ENCODE measurements around the gene CDCA7.
"Not testable (repeated sequence)": the region's sequence is repeated elsewhere in the genome, so short reads cannot be mapped to it uniquely, and the experiment has no call there.

Gene CDCA7

DNA sequence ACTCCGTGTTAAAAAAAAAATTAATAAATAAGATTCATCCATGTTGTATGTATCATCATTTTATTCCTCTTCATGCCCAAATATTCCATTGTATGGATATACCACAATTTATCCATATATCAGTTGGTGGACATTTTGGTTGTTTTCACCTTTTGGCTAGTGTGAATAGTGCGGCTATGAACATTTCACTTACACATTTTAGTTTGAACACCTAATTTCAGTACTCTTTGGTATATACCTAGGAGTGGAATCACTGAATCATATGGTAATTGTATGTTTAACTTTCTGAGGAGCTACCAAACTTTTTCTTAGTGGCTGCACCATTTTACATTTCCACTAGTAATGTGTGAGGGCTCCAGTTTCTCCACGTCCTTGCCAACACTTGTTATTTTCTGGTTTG lies 20.0 kb downstream of the CDCA7 start:
- Histone ChIP-seq H2AFZ (ENCODE audit: low read depth, low read length) (no peak overlapping the region), H3K4me1 (ENCODE audit: insufficient read depth, low read length) (no peaks in the 10 kb centered on the region), H3K27me3 (ENCODE audit: insufficient read depth, low read length) (no peaks in the 10 kb centered on the region), H3K4me3 (ENCODE audit: low read length) (no peak overlapping the region), H3K36me3 (ENCODE audit: insufficient read depth, low read length) (peaks cover 5% of the 10 kb centered on the region), H3K9me3 (ENCODE audit: low read length) (no peaks in the 10 kb centered on the region)

DNA sequence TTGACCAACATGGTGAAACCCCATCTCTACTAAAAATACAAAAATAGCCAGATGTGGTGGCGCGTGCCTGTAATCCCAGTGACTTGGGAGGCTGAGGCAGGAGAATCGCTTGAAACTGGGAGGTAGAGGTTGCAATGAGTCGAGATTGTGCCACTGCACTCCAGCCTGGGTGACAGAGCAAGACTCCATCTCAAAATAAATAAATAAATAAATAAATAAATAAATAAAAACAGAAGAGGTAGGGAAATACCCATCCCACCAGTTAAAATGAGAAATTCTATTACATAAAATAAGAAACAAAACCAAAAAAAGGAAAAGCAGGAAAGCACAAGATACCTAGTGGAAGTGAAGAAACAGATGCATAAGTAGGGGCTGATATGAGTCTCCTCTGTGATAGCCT lies 30.9 kb downstream of the CDCA7 start:
- not testable (repeated sequence) for H2AFZ ChIP-seq (ENCODE audit: low read depth, low read length); H3K4me3 ChIP-seq (ENCODE audit: low read length); H3K36me3 ChIP-seq (ENCODE audit: insufficient read depth, low read length); H3K9me3 ChIP-seq (ENCODE audit: low read length); H3K27me3 ChIP-seq (ENCODE audit: insufficient read depth, low read length)
- H3K4me1 ChIP-seq (ENCODE audit: insufficient read depth, low read length) = peaks cover 22% of the 10 kb centered on the region

DNA sequence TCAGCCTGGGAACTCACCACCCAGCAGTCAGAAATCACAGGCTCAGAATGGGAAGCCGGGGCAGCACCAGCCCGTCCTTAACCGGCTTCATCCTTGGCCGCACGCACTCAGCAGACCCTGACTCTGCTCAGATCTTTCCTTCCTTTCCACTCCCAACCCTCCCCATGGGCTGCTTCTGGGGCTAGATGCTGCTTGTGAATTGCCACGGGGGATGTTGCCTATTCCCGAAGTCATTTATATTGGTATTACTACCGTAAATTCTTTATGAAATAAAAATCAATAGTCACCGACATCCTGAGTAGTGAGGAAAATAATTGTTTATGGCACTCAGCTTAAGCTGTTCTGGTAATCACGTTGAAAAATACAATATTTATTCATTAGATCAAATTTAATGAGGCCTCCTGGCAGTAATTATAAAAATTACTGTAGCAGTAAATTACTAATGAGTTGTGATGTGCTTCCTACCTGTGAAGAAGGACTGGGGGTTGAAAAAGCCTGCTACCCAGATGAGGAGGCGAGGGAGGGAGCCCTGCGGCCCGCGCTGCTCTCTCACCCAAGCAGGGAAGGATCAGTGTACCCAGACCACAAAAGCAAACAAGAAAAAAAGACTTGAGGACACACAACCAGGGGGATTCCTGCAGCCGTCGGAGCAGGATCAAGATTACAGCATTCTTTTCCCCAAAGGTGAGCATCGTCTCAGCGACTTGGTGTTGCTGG lies 31.5 kb downstream of the CDCA7 start:
- peak overlapping the region; percentile 91 for H2AFZ ChIP-seq (ENCODE audit: low read depth, low read length)
- no peaks in the 10 kb centered on the region for H3K9me3 ChIP-seq (ENCODE audit: low read length)
- H3K4me3 ChIP-seq (ENCODE audit: low read length) = no peak overlapping the region
- H3K27me3 ChIP-seq (ENCODE audit: insufficient read depth, low read length) = no peaks in the 10 kb centered on the region
- H3K4me1 ChIP-seq (ENCODE audit: insufficient read depth, low read length) = peaks cover 22% of the 10 kb centered on the region
- no peaks in the 10 kb centered on the region for H3K36me3 ChIP-seq (ENCODE audit: insufficient read depth, low read length)

DNA sequence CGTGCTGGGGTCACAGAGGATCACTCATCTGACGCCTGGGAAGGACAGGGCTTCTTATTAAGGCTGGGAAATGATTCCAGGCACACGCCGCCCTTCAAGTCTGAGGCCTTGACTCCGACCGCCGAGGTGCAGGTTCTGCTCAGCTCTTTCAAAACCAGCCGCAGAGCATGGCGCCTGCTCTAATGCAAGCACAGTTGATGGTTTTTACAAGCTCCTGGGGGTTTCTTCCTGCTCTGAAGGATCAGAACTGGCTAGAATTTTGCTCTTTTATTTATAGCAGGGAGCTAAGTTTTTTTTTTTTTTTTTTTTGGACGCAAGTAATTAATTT lies 32.0 kb downstream of the CDCA7 start:
- Histone ChIP-seq H2AFZ (ENCODE audit: low read depth, low read length) (peak overlapping the region; percentile 91), H3K9me3 (ENCODE audit: low read length) (no peaks in the 10 kb centered on the region), H3K4me3 (ENCODE audit: low read length) (no peak overlapping the region), H3K27me3 (ENCODE audit: insufficient read depth, low read length) (no peaks in the 10 kb centered on the region), H3K36me3 (ENCODE audit: insufficient read depth, low read length) (no peaks in the 10 kb centered on the region), H3K4me1 (ENCODE audit: insufficient read depth, low read length) (peaks cover 22% of the 10 kb centered on the region)

DNA sequence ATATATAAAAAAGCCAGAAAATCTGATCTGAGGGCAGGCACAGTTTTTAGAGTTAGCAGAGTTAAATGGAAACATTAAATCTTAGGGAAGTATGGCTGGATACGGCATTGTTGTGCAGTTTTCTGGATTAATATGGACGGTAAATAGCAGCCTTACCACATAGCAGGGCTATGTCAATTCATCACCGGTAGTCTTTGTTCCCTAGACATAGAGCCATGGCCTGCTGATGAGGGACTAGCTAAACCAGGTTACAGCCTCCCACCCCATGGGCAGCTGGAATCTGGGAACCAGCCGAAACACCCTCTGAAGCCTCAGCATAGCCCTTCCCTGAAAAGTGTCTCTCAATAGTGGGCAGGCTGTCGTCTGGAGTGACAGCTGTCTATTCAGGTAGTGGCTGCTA lies 32.4 kb downstream of the CDCA7 start:
- H3K9me3 ChIP-seq (ENCODE audit: low read length) = no peaks in the 10 kb centered on the region
- H3K4me3 ChIP-seq (ENCODE audit: low read length) = no peak overlapping the region
- H3K36me3 ChIP-seq (ENCODE audit: insufficient read depth, low read length) = no peaks in the 10 kb centered on the region
- no peaks in the 10 kb centered on the region for H3K27me3 ChIP-seq (ENCODE audit: insufficient read depth, low read length)
- no peak overlapping the region for H2AFZ ChIP-seq (ENCODE audit: low read depth, low read length)
- H3K4me1 ChIP-seq (ENCODE audit: insufficient read depth, low read length) = peaks cover 22% of the 10 kb centered on the region

GRCh38 chr2:173387660-173388059 lies 33.0 kb downstream of the CDCA7 start:
- Histone ChIP-seq H3K27me3 (ENCODE audit: insufficient read depth, low read length) (no peaks in the 10 kb centered on the region), H2AFZ (ENCODE audit: low read depth, low read length) (no peak overlapping the region), H3K9me3 (ENCODE audit: low read length) (no peaks in the 10 kb centered on the region), H3K4me1 (ENCODE audit: insufficient read depth, low read length) (peaks cover 22% of the 10 kb centered on the region), H3K4me3 (ENCODE audit: low read length) (no peak overlapping the region), H3K36me3 (ENCODE audit: insufficient read depth, low read length) (no peaks in the 10 kb centered on the region)

- no peaks in the 10 kb centered on the region for H3K27me3 ChIP-seq (ENCODE audit: insufficient read depth, low read length)
- H3K4me3 ChIP-seq (ENCODE audit: low read length) = no peak overlapping the region
- no peaks in the 10 kb centered on the region for H3K9me3 ChIP-seq (ENCODE audit: low read length)
- H2AFZ ChIP-seq (ENCODE audit: low read depth, low read length) = no peak overlapping the region
- peaks cover 22% of the 10 kb centered on the region for H3K4me1 ChIP-seq (ENCODE audit: insufficient read depth, low read length)
- H3K36me3 ChIP-seq (ENCODE audit: insufficient read depth, low read length) = no peaks in the 10 kb centered on the region
These were observed 34.1 kb downstream of the CDCA7 start for GRCh38 chr2:173388795-173389194.

DNA sequence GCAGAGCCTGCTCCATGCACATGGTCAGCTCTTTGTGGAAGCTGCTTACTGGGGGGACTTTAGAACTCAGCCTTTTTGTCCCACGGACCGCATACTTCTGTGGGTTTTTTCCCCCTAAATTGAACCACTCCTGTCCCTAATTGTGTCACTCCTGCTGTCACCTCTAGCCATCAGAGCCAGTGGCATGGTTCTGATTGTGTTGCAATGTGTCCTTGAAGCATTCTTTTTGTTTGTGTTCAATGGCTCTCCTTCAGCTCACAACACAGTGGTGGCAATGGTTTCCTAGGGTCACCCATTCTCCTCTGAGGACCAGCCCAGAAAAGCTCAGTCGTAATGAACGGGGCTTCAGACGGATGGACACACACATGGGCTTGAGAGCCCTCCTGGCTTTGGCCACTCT lies 35.4 kb downstream of the CDCA7 start:
- no peak overlapping the region for H3K4me3 ChIP-seq (ENCODE audit: low read length)
- H3K9me3 ChIP-seq (ENCODE audit: low read length) = no peaks in the 10 kb centered on the region
- H2AFZ ChIP-seq (ENCODE audit: low read depth, low read length) = no peak overlapping the region
- peaks cover 29% of the 10 kb centered on the region for H3K4me1 ChIP-seq (ENCODE audit: insufficient read depth, low read length)
- no peaks in the 10 kb centered on the region for H3K27me3 ChIP-seq (ENCODE audit: insufficient read depth, low read length)
- no peaks in the 10 kb centered on the region for H3K36me3 ChIP-seq (ENCODE audit: insufficient read depth, low read length)

GRCh38 chr2:173392731-173393130 lies 38.1 kb downstream of the CDCA7 start:
- Histone ChIP-seq H3K4me3 (ENCODE audit: low read length) (no peak overlapping the region), H3K36me3 (ENCODE audit: insufficient read depth, low read length) (no peaks in the 10 kb centered on the region), H2AFZ (ENCODE audit: low read depth, low read length) (no peak overlapping the region), H3K9me3 (ENCODE audit: low read length) (no peaks in the 10 kb centered on the region), H3K4me1 (ENCODE audit: insufficient read depth, low read length) (peaks cover 10% of the 10 kb centered on the region), H3K27me3 (ENCODE audit: insufficient read depth, low read length) (no peaks in the 10 kb centered on the region)

GRCh38 chr2:173393186-173393585 lies 38.5 kb downstream of the CDCA7 start:
- Histone ChIP-seq H3K9me3 (ENCODE audit: low read length) (no peaks in the 10 kb centered on the region), H3K27me3 (ENCODE audit: insufficient read depth, low read length) (no peaks in the 10 kb centered on the region)

GRCh38 chr2:173393636-173394035 lies 39.0 kb downstream of the CDCA7 start:
- no peak overlapping the region for H3K4me3 ChIP-seq (ENCODE audit: low read length)

More at GRCh38 chr2:173393186-173393585, 38.5 kb downstream of the CDCA7 start:
- Histone ChIP-seq H3K4me3 (ENCODE audit: low read length) (no peak overlapping the region), H3K36me3 (ENCODE audit: insufficient read depth, low read length) (no peaks in the 10 kb centered on the region), H2AFZ (ENCODE audit: low read depth, low read length) (no peak overlapping the region), H3K4me1 (ENCODE audit: insufficient read depth, low read length) (peaks cover 7% of the 10 kb centered on the region)

DNA sequence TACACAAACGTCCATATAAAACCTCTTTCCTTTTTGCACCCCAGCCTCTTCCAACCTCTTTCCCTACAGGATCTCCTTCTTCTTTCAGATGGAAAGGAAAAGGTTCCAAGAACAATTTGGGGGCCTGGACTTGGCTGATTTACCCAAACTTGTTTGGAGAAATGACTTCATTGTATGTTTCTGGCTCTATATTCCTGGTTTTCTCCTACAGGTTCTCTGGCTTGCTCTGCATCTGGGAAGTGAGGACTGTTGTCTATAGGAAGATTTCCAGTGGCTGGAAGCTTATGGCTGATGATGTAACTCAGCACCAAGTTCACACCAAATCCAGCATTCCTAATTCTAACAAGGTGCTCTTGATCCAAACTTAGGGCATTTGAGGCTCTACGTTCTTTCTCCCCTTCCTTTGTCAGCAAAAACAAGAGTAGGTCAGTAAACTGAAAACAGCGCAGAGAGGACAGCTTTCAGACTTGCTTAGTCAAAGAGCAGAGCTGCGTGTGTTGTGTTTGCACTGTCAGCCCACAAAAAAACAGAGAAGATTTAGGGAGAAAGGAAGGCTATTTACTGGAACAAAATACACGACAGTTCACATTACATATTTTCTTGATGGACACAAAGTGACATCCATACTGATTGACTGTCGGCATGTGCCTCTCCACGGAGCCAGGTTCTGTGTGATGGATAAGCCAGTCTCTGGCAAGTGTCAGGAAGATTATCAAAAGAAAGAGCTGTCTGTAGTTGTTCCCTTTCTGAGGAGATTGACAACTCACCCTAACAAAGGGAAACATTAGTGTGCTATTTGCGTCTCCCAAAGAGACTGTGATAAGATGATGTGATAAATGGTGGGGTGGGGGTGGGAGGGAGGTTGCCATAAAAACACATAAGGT lies 39.7 kb downstream of the CDCA7 start:
- H3K9me3 ChIP-seq (ENCODE audit: low read length) = no peaks in the 10 kb centered on the region
- H2AFZ ChIP-seq (ENCODE audit: low read depth, low read length) = peak overlapping the region; percentile 8
- no peak overlapping the region for H3K4me3 ChIP-seq (ENCODE audit: low read length)
- no peaks in the 10 kb centered on the region for H3K27me3 ChIP-seq (ENCODE audit: insufficient read depth, low read length)
- no peaks in the 10 kb centered on the region for H3K36me3 ChIP-seq (ENCODE audit: insufficient read depth, low read length)
- peaks cover 7% of the 10 kb centered on the region for H3K4me1 ChIP-seq (ENCODE audit: insufficient read depth, low read length)

More at GRCh38 chr2:173393636-173394035, 39.0 kb downstream of the CDCA7 start:
- peaks cover 7% of the 10 kb centered on the region for H3K4me1 ChIP-seq (ENCODE audit: insufficient read depth, low read length)
- H3K36me3 ChIP-seq (ENCODE audit: insufficient read depth, low read length) = no peaks in the 10 kb centered on the region
- H3K27me3 ChIP-seq (ENCODE audit: insufficient read depth, low read length) = no peaks in the 10 kb centered on the region
- H2AFZ ChIP-seq (ENCODE audit: low read depth, low read length) = no peak overlapping the region
- H3K9me3 ChIP-seq (ENCODE audit: low read length) = no peaks in the 10 kb centered on the region

- Histone ChIP-seq H3K27me3 (ENCODE audit: insufficient read depth, low read length) (no peaks in the 10 kb centered on the region), H3K4me3 (ENCODE audit: low read length) (no peak overlapping the region), H3K36me3 (ENCODE audit: insufficient read depth, low read length) (no peaks in the 10 kb centered on the region), H2AFZ (ENCODE audit: low read depth, low read length) (no peak overlapping the region), H3K4me1 (ENCODE audit: insufficient read depth, low read length) (peaks cover 7% of the 10 kb centered on the region), H3K9me3 (ENCODE audit: low read length) (no peaks in the 10 kb centered on the region)
These were observed 41.1 kb downstream of the CDCA7 start for GRCh38 chr2:173395567-173396351.

All from neuron (in vitro differentiated cells).